Right forelimb (tissue), 1 donor: ENCODE results near the gene TRMT112.

Experiments used
- DNase-seq: peaks from one replicate; pipeline ENCODE4 v3.0.0-alpha.2; 2018

Gene TRMT112

DNA sequence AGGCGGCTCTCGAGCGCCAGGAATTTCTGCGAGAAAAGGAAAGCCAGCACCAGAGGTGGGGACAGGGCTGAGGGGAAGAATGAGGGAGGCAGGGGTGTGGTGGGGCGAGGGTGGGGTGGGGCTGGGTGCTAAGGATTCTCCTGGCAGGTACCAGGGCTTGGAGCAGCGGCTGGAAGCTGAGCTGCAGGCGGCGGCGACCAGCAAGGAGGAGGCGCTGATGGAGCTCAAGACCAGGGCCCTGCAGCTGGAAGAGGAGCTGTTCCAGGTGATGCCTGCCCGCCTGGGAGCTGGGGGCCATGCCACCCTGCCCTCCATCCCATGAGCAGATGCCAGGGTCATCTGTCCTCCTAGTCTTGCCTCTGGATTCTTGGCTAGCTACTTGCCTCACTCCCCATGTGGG lies 32.0 kb upstream of the TRMT112 start:
- DNase-seq: no peak

DNA sequence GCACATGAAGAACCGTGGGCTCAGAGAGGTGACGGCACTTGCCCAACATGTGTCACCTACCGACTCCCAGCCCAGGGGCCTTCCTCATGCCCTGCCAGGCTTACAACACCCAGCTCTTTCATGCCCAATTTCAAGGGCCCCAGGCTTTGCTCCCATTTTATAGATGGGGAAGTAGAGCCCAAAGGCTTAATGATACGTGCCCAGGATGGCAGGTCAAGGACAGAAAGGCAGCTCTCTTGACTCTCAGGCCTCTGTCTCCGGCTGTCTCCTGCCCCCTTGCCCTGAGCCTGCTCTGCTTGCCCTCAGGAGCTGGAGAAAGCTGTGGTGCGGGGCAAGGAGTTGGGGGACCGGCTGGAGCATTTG lies 31.6 kb upstream of the TRMT112 start:
- no peak for DNase-seq

DNA sequence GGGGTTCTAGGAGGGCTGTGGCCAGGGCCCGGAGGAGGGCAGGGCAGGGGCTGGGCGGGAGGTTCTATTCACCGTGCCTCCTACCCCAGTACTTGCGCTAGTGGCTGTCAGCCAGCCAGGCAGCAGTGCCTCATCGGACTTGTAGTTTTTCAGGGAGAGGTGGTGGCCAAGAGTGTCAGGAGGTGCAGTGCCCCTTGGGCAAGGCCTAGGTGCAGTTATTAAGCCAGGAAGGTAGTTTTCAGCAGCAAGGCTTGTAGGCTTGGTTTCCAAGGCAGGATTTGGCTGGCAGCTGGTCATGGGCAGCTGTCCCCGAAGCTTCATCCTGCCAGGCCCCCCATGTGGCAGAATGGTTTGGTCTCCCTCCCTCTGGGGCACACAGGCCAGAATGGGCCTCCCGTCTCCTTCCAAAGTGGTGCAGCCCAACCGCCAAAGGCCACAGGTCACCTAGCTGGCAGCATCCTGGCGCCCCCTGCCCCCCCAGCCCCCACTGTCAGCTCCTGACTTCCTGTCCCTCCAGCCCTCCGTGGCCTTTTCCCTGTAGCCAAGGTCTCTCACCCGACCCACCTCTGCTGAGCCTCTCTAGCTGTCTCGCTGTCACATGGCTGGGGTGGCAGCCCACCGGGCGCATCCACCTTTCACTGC lies 31.1 kb upstream of the TRMT112 start:
- DNase-seq: no peak

DNA sequence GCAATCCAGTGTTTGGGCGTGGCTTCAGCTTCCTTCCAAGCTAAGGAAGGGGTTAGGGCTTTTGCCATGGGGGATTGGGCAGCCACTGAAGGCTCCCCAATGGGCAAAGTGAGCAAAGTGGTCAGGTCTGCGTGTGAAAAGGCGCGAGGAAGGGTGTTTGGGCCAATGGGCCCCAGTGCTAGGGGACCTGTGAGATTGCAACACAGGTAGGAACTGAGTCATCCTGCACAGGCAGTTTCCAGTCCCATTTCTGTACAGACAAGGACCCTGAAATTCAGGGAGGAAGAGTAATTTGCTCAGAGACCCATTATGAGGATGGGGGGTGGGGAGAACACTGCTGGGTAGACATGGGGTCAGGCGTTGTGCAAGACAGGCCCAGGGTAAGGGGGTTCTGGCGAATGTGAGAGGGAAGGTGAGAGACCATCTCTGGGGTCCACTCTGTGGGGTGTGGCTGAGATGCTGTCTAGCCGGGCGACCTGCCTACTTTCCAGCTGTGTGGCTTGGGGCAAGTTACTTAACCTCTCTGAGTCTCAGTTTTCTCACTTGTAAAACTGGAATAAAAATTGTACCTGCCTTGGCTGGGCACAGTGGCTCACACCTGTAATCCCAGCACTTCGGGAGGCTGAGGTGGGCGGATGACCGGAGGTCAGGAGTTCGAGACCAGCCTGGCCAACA lies 30.0 kb upstream of the TRMT112 start:
- no peak for DNase-seq

DNA sequence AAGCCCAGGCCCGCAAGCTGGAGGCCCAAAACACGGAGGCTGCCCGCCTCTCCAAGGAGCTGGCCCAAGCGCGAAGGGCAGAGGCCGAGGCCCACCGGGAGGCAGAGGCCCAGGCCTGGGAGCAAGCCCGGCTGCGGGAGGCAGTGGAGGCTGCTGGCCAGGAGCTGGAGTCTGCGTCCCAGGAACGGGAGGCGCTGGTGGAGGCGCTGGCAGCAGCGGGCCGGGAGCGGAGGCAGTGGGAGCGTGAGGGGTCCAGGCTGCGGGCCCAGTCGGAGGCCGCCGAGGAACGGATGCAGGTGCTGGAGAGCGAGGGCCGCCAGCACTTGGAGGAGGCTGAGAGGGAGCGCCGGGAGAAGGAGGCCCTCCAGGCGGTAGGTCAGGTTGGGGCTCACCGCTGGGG lies 27.4 kb upstream of the TRMT112 start:
- DNase-seq: no peak

DNA sequence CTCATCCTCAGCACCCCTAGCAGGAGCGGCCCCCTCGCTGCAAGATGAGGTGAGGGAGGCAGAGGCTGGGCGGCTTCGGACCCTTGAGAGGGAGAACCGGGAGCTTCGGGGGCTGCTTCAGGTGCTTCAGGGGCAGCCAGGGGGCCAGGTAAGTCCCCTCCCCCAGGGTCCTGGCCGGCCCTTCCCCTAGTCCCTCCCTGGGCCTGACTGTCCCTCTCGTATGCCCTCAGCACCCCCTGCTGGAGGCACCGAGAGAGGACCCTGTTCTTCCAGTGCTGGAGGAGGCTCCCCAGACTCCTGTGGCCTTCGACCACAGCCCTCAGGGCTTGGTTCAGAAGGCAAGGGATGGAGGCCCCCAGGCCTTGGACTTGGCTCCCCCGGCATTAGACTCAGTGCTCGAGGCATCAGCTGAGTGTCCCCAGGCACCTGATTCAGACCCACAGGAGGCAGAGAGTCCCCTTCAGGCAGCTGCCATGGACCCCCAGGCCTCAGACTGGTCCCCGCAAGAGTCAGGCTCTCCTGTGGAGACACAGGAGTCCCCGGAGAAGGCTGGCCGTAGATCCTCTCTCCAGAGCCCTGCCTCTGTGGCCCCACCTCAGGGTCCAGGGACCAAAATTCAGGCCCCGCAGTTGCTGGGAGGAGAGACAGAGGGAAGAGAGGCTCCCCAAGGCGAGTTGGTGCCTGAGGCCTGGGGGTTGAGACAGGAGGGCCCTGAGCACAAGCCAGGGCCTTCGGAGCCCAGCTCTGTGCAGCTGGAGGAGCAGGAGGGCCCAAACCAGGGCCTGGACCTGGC lies 26.6 kb upstream of the TRMT112 start:
- no peak for DNase-seq

DNA sequence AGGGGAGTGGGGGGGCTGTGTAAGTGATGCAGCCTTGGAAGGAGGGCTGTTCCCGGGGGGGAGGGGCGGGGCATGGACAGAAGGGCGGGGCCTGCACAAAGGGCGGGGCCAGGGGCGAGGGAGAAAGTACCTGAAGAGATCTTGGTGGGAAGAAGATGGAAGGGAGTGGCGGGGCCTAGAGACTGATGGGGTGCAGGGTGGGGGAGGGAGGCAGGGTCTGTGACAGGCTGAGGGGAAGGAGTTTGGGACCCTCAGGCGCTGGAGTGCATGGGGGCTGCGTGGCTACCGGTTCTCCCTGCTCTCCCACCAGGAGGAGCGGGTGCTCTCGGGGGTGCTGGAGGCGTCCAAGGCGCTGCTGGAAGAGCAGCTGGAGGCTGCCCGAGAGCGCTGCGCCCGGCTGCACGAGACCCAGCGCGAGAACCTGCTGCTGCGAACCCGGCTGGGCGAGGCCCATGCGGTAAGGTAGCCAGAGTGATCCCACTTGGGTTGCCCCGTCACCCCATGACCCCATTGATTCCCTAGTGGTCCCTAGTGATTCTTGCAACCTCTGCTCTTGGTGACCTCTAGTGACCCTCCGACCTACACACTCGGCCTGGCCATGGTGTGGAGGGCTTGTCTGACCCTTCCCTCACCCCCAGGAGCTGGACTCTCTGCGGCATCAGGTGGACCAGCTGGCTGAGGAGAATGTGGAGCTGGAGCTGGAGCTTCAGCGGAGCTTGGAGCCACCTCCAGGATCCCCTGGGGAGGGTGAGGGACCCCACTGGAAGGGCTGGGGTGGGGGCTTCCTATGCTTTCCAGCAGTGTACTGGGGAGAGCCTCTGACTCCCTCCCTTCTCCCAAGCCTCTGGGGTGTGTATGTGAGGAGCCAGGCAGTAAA lies 25.7 kb upstream of the TRMT112 start:
- no peak for DNase-seq

DNA sequence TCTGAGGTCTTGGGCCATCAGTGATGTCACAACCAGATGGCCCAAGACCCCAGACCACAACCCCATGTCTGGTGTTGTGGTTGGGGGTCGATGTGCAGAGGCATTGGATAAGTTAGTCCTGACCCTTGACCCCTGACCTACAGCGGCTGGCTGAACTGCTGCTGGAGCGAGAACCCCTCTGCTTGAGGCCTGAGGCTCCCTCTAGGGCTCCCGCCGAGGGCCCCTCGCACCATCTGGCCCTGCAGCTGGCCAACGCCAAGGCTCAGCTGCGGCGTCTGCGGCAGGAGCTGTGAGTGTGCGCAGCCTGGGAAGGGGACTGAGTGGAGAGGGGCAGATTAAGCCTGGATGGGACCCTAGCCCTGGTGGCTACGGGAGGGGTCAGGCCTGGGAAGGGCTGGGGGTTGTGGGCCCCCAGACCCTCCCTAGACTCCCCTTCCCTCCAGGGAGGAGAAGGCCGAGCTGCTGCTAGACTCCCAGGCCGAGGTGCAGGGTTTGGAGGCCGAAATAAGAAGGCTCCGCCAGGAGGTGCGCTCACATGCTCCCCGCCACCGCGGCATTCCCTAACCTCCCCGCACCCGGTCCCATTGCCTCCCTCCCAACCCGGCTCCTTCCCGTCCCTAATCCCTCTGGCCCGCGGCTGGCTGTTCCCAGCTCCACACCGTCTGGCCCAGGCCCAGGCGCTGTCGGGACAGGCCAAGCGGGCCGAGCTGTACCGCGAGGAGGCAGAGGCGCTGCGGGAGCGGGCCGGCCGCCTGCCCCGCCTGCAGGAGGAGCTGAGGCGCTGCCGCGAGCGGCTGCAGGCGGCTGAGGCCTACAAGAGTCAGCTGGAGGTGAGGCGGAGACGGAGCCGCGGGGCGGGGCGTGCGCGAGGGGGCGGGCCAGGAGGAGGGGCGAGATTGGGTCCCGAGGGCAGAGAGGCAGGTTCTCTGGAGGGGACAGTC lies 24.8 kb upstream of the TRMT112 start:
- DNase-seq: peak; percentile 85

DNA sequence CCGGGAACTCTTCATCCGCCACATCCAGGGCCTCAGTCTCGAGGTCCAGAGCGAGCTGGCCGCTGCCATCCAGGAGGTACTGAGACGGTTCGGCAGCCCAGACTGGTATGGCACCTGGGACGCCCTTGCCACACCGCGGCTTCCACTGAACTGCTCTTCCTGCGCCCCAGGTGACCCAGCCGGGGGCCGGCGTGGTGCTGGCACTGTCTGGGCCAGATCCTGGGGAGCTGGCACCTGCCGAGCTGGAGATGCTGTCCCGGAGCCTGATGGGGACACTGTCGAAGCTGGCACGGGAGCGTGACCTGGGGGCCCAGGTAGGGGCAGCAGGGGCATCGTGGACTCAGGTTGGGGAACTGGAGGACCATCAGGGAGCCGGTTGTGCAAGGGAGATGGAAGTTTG lies 24.1 kb upstream of the TRMT112 start:
- DNase-seq: no peak

DNA sequence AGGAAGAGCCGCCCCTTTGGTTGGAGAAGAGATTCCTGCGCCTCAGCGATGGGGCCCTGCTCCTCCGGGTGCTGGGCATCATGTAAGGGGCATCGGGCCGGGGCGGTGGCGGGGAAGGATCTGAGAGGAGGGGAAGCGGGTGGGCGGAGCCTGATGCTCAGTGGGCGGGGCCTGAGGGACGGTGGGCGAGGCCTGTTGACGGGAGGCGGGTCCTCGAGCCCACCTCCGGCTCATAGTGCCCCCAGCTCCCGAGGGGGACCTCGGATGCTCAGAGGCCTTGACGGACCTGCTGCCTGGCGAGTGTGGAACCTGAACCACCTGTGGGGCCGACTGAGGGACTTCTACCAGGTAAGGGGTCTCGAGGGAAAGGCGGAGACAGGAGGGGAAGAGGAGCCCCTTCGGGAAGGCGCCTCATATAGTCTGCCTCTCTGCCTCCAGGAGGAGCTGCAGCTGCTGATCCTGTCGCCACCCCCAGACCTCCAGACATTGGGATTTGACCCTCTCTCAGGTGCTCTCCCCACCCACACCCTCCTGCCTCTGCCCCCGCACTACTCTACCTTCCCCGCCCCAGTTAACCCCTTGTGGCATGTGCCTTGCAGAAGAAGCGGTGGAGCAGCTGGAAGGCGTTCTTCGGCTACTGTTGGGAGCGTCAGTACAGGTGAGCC lies 23.4 kb upstream of the TRMT112 start:
- no peak for DNase-seq

DNA sequence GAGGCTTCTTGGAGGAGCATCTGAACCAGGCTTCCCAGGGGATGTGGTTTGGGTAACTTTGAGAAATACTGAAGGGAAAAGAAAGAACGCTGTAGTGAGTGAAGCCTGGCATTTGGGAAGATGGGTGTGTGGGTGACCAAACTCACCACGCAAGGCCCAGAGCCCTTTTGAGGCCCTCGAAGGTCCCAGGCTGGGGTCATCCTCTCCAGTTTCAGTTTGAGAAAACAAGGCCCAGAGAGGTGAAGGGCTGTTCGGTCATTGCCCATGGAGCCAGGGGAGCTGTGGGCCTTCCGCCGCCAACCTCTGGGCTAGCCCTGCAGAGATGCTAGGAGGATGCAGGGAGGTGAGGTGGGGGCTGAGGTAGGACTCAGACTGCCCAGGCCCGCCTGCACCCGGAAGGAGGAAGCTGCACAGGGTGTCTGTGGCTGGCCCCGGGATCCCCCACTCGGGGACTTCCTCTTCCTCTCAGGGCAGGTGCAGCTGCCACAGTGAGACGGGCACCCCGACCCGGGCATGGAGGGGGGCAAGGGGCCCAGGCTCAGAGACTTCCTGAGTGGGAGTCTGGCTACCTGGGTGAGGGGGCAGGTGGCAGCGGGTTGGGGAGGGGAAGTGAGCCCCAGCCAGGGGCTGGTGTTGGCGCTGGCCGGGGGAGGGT lies 22.5 kb upstream of the TRMT112 start, which contains the start of gene CCDC88B:
Gene CCDC88B, plus strand, starts transcription at position 451 of the 655 bp plus-strand sequence. Its CDS starts 63 bp downstream, at position 514.
- DNase-seq: no peak

DNA sequence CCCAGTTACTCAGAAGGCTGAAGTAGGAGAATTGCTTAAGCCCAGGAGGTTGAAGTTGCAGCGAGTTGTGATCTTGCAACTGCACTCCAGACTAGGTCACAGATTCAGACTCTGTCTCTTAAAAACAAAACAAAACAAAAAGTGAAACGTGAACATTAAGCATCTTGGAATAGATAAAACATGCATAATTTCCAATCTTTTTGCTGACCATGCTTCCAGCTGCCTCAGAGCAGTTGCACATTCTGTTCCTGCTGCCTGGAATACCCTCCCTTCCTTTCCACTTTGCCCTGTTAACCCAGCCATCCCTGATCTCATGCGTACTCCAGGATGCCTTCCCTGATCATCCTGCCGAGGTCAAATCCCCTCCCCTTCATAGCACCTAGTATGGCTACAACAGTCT lies 21.9 kb upstream of the TRMT112 start:
- DNase-seq: no peak

DNA sequence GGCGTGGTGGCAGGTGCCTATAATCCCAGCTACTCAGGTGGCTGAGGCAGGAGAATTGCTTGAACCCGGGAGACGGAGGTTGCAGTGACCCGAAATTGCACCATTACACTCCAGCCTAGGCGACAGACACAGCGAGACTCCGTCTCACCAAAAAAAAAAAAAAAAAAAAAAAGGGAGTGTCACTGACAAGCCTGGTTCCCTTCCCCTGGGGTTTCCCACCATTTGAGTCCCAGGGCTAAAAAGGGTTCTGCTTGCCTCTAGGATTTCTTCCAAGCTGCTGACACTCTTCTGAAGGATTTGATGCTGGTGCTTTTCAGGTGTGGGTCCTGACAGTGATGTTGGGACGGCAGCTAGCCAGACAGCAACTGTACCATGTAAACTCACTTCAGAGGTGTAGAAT lies 21.4 kb upstream of the TRMT112 start:
- no peak for DNase-seq

DNA sequence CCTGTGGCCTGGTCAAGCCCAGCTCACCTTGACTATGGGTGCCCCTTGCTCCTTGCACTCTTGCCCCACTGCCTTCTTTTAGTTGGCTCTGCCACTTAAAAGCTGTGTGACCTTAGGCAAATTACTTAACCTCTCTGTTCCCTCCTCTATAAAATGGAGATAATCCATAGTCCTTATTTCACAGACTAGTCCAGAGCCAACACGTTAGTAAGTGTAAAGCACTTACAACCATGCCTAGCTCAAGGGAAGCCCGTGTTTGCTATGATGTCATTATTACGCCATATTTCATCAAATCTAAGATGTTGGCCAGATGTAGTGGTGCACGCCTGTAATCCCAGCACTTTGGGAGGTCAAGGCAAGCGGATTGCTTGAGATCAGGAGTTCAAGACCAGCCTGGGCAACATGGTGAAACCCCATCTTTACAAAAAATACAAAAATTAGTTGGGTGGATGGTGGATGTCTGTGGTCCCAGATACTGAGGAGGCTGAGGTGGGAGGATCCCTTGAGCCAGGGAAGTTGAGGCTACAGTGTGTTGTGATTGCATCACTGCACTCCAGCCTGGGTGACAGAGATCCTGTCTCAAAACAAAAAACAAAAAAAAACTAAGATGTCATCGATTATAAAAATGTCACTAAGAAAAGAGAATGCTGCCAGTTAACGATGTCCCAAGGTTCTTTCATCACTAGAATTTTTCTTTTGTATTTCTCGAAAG lies 20.3 kb upstream of the TRMT112 start:
- DNase-seq: no peak

DNA sequence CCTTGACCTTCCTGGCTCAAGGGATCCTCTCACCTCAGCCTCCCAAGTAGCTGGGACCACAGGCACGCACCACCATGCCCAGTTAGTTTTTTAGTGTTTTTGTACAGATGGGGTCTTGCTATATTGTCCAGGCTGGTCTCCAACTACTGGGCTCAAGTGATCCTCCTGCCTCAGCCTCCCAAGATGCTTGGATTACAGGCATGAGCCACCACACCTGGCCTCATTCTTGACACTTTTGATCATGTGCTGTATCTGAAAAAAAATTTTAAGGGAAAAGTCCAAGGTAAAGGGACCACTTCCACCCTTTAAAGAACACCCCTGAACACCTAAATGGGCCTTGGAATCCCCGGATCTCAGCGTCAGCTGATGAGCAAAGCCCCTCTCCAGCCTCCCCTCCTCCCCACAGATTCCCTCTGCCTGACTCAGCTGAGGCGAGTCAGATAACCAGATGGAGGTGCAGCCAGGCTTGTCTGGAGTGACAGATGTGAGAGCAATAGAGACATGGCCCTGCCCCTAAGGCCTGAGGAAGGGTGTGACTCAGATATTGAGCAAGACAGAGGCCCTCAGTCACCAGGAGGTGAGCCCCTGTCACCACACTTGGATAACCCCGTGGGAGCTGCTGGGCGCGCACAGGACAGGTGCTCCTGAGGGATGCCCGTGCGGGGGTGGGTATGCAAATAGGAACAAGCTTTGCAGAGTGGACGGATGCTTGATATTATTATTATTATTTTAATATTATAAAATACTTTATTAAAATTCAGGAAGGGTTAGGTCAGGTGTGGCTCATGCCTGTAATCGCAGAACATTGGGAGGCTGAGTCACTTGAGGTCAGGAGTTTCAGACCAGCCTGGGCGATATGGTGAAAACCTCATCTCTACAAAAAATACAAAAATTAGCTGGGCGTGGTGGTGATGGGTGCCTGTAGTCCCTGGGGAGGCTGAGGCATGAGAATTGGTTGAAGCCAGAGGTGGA lies 17.7 kb upstream of the TRMT112 start:
- no peak for DNase-seq

DNA sequence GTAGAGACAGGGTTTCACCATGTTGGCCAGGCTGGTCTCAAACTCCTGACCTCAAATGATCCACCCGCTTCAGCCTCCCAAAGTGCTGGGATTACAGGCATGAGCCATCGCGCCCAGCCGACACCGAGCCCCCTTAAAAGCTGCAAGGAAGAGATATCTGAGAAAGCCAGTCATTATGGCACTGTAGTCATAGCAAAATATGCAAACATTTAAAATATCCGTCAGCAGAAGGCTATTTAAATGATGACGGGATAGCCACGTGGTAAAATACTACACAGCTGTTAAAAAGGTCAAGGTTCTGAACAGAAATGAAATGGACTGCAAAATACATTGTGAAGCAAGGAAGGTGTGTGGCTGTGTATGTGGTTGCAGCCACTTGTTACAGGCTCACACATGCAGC lies 16.2 kb upstream of the TRMT112 start:
- DNase-seq: no peak

DNA sequence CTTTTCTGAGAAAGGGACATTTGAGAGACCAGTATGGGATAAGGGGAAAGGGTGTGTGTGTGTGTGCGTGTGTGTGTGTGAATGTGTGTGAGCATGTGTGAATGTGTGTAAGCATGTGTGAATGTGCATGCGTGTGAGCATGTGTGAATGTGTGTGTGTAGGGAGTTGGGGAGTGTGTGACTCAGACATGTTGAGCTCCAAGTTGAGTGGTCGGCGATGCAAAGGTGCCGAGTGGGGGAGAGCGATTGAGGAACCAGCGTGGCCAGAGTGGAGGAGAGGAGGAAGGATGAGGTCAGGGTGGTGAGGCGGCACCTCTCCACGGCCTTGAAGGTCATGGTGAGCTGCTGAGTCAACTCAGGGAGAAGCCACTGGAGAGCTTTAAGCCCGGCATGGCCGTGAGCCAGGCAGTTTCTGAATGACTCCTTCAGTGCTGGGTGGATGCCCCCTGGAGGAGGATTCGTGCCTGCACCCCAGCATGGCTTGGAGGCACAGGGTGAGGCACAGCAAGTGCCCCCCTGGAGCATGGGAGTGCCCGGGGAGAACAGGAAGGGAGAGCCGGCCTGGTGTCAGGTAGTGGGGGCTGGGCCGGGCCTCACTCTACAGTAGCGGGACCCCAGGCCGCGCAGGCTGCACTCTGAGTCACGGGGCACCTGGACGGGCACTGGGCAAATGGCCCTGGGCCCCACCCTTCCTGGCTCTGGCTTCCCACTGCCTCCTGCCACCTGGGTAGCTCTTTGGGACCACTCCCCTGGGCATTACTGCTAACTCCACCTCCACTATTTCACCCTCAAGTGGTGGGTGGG lies 14.4 kb upstream of the TRMT112 start:
- no peak for DNase-seq

DNA sequence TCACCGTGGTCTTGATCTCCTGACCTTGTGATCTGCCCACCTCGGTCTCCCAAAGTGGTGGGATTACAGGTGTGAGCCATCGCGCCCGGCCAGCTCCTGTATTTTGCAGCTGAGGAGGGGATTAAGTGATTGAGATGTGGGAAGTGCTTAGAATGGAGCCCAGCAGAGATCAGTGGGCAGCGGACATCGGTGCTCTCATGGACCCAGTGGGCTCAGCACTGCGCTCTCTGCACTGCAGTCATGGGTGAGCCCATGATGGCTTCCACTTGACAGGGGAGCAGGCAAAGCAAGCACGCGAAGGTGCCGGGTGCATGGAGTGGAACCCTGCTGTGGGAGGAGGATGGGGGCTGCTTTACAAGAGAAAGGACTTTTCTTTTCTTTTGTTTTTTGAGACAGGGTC lies 13.5 kb upstream of the TRMT112 start:
- no peak for DNase-seq
